Adipose tissue (tissue), 3 donors: ENCODE data around the gene UBE2E2. TPM values are rescaled to one million over a fixed set of nuclear protein-coding genes. Genes with fewer than 3 reads are reported as not detected.

Experiments
- H3K27ac ChIP-seq: one replicate; pipeline ENCODE4 v1.5.1; 2013; ENCODE audit warnings: low read depth, low read length
- WGBS, 3 donors: extraction: QIAGEN DNeasy Blood & Tissue Kit; methylation state at CpG; one replicate each; pipeline ENCODE4 v1.1.7; 2013; 5-methylcytosine and 5-hydroxymethylcytosine counted together
- polyA plus RNA-seq, 3 donors: library from polyadenylated mRNA; stranded (reverse); fragments of 200-250 nt; gene quantifications; one replicate each; pipeline ENCODE4 v1.2.3, GENCODE V29; 2013
- donor health status: healthy with polysubstance abuse.
- donor health status: Bipolar disorder and iron deficiency.
- donor health status: healthy.

Gene UBE2E2
- polyA plus RNA-seq, 3 donors, result 5.5 to 32.2 (median 24.3) TPM

DNA sequence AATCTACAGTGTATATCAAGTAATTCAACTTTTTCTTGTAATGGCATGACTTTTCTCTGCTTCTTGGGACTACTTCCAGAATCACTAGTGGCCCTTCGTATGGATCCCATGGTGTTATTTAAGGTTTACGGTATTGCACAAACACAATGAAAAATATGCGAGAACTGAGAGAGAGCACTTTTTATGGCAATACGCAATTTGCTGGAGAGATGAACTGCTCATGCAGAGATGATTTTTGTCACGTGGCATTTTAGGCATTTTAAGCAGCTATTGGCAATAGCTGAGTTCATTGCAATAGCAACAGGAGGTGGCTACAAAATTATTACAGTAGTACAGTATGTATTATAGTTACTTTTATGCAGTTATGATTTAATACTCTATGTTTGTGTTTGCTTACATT, 294.0 kb downstream of the UBE2E2 start:
- WGBS, 3 donors, result 93 to 95% (median 94%) methylated on average over 5 of the region's 5 CpGs

DNA sequence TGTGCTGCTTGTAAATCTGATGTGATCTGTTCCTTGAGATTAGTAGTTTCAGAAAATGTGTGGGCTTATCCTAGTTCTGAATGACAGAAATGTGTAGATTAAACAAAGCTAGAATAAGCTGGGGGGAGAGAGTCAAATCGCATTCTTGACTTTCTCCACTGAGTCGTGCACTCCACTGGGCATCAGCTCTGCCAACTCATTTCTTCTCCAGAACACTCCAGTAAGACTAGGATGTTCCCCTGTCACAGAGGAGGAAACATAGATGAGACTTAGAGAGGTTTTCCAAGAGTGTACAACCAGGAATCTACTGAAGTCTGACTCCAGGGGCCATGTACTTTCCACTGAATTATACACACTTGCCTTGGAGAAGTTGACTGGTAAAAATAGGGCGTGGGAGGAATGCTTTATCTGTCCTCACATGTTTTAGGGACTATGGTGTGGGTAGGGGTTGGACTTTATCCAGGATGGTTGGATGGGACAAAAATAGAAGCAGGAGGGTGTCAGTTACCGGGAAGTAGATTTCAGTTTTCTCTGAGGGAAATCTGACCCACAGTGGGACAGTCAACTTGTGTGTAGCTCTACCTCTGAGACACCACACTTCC, 298.2 kb downstream of the UBE2E2 start:
- H3K27ac ChIP-seq, result no peak overlapping the region
- 87 to 90% (median 89%) methylated on average over 4 of the region's 4 CpGs for whole genome bisulfite sequencing, 3 donors

More for the DNA sequence above, 294.0 kb downstream of the UBE2E2 start:
- no peak overlapping the region for H3K27ac ChIP-seq

DNA sequence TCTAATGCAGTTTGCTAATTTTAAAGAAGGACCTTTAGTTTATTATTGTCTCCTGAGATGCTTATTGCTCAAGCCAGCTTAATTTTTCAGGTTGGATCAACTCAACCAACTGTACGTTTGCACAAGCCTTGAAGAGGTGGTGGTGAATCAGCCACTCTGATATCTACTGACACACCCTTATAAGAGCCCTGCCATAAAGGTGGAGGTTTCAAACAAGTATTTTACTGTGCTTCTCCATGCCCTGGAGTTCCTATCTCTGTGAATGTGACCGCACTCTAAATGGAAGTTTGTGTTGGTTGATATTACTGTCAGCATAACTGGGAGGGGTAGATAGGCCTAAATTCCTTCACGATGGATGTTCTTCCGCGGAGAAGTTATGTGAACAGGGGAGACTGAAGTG, 305.3 kb downstream of the UBE2E2 start:
- 90 to 93% (median 91%) methylated on average over 5 of the region's 5 CpGs for WGBS, 3 donors
- no peak overlapping the region for H3K27ac ChIP-seq

DNA sequence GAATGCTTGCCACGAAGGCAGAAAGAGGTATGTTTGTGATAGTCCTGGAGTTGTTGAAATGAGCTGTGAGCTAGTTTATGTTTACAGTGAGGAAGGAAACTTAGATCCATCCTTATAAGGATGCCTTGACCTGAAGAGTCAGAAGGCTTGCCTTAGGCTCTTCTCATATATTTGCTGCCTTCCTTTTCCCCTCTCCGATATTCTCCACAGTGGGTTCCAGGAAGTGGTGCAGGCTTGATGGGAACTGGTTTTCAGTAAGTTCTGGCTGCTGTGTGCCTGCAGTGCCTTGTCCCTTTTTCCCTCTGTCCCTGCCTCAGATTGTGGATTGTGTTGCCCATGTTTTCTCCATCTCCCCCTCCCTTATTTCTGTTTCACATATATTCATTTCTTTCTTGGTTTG, 315.3 kb downstream of the UBE2E2 start:
- no peak overlapping the region for H3K27ac ChIP-seq
- 53 to 83% (median 64%) methylated on average over 2 of the region's 2 CpGs for WGBS, 3 donors

DNA sequence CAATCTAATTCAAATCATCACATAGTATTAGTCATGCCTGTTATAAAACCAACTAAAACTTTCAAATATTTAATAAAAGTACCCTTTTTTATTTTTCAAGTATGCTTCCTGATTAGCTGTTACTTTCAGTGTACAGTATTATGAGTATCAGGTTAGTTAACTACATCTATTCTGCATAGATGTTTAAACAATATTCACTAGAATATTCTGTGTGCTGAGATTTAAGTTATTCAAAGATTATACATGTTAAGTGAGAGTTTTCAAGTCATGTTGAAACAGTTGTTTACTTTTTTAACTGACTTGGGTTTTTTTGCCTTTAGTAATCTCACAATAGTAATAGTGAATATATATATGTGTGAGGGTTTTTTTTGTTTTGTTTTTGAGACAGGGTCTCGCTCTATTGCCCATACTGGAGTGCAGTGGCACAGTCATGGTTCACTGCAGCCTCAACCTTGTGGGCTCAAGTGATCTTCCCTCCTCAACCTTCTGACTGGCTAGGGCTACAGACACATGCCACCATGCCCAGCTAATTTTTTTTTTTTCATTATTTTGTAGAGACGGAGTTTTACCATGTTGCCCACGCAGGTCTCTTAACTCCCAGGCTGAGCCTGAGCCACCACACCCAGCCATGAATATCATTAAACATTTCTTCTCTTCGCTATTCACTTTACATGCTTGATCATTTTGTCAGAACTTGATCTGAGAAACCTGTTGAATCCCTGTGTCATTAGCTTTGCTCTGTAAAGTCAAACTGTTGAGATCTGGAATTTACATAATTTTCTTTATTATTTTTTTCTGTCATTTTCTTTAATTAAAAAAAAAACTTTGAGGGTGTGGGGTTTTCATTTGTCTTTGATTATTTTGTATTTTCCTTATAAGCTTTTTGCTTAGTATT, 316.4 kb downstream of the UBE2E2 start:
- H3K27ac ChIP-seq, result no peak overlapping the region
- WGBS, 3 donors, result 96 to 98% (median 96%) methylated on average over 4 of the region's 4 CpGs

DNA sequence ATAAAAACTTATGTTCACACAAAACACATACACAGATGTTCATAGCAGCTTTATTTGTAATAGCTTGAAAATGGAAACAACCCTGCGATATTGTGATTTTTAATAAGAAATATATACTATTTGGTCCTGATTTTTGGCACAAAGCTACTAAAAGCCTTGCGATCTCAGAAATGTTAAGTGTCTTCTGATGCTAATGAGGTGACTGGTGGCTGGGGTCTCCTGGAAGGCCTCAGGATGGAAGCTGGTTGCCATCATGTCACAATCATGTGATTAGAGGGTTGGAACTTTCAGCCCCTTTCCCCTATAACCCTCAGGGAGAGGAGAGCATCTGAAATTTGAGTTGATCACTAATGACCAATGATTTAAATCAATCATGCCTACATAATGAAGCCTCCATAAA, 324.2 kb downstream of the UBE2E2 start:
- WGBS, 3 donors, result 93 to 98% (median 95%) methylated on average over 2 of the region's 2 CpGs
- no peak overlapping the region for H3K27ac ChIP-seq

DNA sequence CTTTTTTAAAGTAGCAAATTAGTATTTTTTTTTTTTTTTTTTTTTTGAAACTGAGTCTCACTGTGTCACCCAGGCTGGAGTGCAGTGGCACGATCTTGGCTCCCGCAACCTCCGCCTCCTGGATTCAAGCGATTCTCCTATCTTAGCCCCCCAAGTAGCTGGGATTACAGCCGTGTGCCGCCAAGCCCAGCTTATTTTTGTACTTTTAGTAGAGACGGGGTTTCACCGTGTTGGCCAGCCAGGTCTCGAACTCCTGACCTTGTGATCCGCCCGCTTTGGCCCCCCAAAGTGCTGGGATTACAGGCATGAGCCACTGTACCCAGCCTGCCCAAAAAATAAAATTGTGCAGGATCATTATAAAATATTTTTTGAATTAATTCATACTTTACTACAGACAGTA, 330.5 kb downstream of the UBE2E2 start:
- WGBS, 3 donors, result 97 to 98% (median 97%) methylated on average over 11 of the region's 11 CpGs
- no peak overlapping the region for H3K27ac ChIP-seq

DNA sequence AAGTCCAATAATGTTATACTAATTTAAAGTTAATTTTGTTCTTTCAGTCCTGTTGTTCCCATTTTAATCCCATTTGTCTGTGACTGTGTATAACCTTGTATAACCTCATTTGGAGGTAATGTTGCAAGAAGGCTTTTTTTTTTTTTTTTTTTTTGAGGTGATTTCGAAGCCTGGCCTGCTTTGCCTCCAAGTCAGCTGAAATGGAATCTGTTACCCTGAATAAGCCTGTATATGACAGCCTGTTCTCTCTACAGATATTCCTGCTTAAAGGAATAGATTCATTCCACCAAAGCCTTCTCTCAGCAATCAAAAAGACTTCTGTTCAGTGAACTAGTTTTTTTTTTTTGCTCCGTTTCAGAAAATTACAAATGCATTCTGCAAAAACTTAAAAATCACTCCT, 330.9 kb downstream of the UBE2E2 start:
- WGBS, 3 donors, result 74 to 82% (median 82%) methylated on average over 2 of the region's 2 CpGs
- H3K27ac ChIP-seq, result no peak overlapping the region

DNA sequence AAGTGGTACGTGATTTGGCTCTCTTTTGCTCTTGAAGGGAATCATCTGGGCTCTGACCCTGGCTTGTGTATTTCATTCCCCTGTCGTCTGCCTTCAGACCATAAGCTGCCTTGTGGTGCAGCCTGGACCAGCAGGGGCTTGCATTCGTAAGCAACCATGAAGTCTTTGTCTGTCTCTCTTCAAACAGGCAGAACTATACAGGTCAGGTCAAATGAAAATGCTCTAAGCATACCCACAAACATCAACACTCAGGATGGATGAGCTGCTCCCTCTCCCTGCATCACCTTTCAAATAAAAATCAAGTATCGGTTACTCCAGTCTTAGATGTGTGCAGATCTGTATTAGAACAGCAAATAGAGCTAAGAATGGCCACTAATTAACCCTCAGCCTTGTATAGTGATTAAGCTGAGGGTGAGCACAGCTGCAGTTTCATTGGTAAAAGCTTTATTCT, 334.0 kb downstream of the UBE2E2 start:
- H3K27ac ChIP-seq, result no peak overlapping the region
- 76 to 89% (median 88%) methylated on average over 4 of the region's 4 CpGs for WGBS, 3 donors

DNA sequence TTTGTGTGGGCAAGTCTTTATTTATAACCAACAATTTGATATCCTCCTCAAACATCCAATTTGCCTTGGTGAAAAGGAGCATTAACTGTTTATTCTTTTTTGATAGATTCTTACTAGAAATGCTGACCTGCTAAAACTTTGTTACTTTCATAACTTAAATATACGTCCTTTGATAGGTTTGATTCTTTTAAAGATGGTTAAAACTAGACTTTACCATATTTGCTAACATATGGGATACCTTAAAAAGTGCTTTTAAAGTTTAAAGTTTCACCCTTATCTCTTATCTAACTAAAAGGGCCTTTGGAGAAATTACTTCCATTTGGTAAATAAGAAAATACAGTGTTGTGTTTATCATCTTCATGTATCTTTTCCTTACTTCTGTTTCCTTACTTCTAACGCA, 336.1 kb downstream of the UBE2E2 start:
- H3K27ac ChIP-seq, result no peak overlapping the region
- WGBS, 3 donors, result 89 to 94% (median 93%) methylated on average over 2 of the region's 2 CpGs

DNA sequence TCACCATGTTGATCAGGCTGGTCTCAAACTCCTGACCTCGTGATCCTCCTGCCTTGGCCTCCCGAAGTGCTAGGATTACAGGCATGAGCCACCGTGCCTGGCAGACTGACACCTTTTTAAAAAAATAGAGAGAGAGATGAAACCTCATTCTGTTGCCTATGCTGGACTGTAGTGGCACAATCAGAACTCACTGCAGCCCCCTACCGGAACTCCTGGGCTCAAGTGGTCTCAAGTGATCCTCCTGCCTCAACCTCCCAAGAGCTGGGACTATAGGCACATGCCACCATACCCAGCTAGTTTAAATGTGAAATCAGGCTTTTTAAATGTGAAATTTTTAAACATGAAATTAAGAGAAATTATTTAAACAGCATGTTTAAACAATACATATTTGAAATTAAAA, 337.5 kb downstream of the UBE2E2 start:
- no peak overlapping the region for H3K27ac ChIP-seq
- WGBS, 3 donors, result 81 to 98% (median 95%) methylated on average over 4 of the region's 4 CpGs

DNA sequence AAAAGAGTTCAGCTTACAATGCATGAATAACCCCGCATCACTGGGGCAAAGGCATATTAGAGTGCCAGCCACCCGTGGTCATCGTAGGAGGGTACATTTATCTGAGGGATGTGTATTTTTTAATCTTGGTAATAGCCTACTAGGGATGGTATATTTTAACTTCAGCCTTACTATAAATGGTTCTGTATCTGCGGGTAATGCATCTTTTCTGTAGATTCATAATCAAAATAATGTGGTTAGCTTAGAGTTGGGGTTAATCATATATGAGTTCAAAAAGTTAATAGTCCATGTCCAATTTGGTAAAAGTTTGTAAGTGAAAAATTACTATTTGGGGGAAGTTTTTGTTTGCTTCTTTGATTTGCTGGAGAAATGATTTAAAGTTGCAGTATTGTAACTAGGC, 339.0 kb downstream of the UBE2E2 start:
- WGBS, 3 donors, result 97 to 99% (median 98%) methylated on average over 4 of the region's 4 CpGs

DNA sequence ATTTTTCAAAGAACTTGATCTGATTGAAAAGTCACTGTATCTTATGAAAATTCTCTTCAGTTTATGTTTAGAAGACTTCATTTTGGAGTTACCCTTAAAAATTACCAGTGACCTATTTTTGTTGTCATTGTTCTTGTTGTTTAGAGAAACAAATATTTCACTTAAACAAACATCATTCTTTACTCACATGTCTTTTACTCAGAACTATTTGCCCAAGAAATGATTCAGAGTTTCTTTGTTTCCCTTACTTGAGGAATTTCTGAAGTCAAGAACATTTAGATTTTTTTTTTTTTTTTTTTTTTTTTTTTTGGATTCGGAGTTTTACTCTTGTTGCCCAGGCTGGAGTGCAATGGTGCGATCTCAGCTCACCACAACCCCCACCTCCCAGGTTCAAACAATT, 343.1 kb downstream of the UBE2E2 start:
- 98 to 100% (median 98%) methylated on average over 2 of the region's 2 CpGs for WGBS, 3 donors

More for the DNA sequence above, 339.0 kb downstream of the UBE2E2 start:
- no peak overlapping the region for H3K27ac ChIP-seq

DNA sequence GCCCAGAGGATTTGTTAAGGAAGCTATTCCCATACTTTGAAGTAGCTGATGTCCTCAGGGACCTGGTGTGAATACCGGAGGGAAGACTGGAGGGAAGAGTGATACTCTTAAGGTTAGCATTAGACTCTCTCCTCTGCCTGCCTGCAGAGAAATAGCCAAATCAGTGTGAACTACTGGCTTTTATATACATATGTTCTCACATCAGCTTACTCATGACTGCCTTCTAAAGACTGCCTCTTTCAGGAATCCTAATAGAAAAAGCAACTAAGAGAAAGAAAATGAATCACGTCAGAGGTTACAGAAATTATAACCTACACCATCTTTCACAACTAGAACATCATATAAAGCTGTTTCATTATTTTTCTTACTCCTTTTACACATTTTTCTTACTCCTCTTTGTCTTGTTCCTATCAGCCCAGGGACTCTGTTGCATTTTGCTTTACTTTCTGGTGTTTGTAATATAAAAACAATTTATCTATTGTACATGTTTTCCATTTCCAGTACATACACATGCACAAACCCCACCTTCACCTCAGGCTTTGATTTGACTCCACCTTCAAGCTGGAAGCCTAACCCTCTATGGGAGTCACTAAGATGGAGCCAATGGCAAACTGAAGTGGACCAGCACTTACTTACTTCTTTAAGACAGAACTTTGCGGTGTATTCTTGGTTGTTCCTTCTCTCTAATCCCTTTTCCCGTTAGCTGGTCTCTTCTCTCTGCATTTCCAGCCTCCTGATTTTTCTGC, 345.0 kb downstream of the UBE2E2 start:
- 90 to 93% (median 92%) methylated on average over 4 of the region's 4 CpGs for WGBS, 3 donors

More for the DNA sequence above, 343.1 kb downstream of the UBE2E2 start:
- H3K27ac ChIP-seq, result no peak overlapping the region

DNA sequence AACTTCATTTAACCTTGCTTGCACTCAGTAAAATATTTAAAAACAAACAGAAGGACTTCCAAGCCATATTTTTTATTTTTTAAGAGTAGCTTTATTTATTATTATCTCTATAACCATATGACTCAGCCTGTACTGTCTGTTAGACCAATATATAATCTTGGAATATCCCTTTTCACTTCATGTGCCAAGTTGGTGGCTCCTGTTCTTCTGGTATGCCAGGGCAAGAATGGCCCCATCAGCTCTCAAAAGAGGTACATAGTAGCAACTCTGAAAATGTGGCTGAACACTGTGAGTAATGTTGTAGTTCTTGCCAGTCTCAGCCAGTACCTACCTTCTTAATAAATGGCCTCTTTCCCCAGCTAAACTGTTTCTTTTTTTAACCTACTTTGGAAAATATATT, 345.6 kb downstream of the UBE2E2 start:
- H3K27ac ChIP-seq, result no peak overlapping the region

More for the DNA sequence above, 345.0 kb downstream of the UBE2E2 start:
- no peak overlapping the region for H3K27ac ChIP-seq

DNA sequence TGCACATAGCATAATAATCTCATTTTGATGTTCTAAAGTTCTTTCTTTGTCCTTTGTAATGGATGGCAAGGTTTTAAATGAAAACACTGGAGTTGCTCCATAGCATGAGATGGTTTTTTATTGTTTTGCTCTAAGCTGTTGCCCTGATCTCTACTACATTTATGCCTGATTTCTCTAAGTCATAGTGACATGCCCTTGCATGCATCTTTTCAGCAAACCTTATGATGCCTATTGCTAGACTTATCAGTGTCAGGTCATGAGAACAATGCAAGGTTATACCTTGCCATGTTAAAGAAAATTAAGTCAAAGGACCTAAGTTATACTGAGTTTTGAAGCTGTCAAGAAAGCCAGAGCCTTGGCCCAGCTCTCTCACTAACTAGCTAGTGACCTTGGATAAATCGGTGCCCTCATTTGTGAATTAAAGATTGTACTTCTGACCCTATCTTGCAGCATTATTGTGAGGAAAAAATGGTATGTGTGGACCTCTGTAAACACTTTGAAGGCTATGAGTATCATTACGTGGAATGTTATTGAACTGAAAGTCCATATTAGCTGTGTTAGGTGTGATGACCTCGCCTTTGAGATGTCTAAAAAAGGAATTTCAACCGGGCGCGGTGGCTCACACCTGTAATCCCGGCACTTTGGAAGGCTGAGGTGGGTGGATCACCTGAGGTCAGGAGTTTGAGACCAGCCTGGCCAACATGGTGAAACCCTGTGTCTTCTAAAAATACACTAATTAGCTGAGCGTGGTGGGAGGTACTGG, 346.2 kb downstream of the UBE2E2 start:
- H3K27ac ChIP-seq, result no peak overlapping the region
- 92 to 96% (median 95%) methylated on average over 8 of the region's 8 CpGs for WGBS, 3 donors

DNA sequence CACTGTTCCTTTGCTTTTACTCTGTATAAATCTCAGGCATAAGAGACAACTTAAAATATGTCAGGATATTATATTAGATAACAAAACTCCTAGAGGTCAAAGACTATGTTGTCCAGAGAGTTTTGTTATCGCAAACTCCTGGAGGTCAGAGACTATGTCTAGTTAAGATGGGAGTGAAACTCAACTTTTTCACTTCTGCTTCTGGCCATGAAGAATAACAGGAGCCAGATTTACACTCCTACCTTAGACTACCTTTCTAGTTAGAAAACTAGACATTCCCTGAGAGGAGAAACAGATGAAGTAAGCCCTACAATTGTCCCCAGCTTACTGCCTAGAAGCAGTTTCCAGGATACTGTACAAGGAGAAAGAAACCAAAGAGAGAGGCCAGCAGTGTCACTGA, 347.3 kb downstream of the UBE2E2 start:
- no peak overlapping the region for H3K27ac ChIP-seq
- 92 to 97% (median 94%) methylated on average over 1 of the region's 1 CpG for WGBS, 3 donors

DNA sequence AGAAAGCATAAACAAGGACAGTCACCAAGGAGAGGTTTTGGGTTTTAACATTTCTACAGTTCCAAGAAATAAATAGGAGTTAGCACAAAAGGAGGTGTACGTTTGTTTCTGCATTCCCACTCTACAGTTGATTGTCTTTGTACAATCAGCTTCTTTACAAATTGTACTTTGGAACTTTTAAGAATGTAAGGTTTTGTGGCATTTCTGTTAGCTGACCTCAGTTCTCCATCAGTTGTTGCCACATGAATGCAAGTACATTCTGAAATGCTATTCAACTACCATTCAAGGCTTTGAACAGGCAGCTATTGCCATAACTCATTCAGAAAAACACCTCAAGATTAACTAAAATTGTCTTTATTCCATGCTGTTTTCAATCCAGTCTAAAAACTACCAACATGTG, 349.4 kb downstream of the UBE2E2 start:
- no peak overlapping the region for H3K27ac ChIP-seq
- WGBS, 3 donors, result 85 to 89% (median 87%) methylated on average over 1 of the region's 1 CpG
